Activated naive CD4-positive, alpha-beta T cell (primary cell): ENCODE data around the gene FHIP1B.

Experiments used
- DNase-seq, 4 experiments: peaks; one replicate each; lab custom pipeline; 2025; lab: John Stamatoyannopoulos, UW

Gene FHIP1B

GRCh38 chr11:6240139-6240538 lies 5.7 kb upstream of the FHIP1B start:
- DNase-seq, result no peak

GRCh38 chr11:6238902-6239301 lies 4.5 kb upstream of the FHIP1B start, which contains the start of gene CNGA4:
Gene CNGA4, plus strand, starts transcription at chr11:6239089. Its CDS starts 118 bp downstream, at chr11:6239207.
- no peak for DNase-seq

GRCh38 chr11:6237761-6238302 lies 3.4 kb upstream of the FHIP1B start:
- no peak for DNase-seq

GRCh38 chr11:6237266-6237665 lies 2.8 kb upstream of the FHIP1B start:
- DNase-seq, result no peak

GRCh38 chr11:6233984-6234386 lies 451 bp downstream of the FHIP1B start:
- no peak for DNase-seq

GRCh38 chr11:6232899-6233298 lies 1.5 kb downstream of the FHIP1B start:
- DNase-seq, result no peak

- DNase-seq, result no peak
Measured at GRCh38 chr11:6229911-6230310, 4.5 kb downstream of the FHIP1B start.

- no peak for DNase-seq
Measured at GRCh38 chr11:6228520-6228919, 5.9 kb downstream of the FHIP1B start.

- DNase-seq, result no peak
Measured at GRCh38 chr11:6225896-6226295, 8.5 kb downstream of the FHIP1B start.

GRCh38 chr11:6225024-6225423 lies 9.4 kb downstream of the FHIP1B start:
- DNase-seq, result no peak

GRCh38 chr11:6224421-6224820 lies 10.0 kb downstream of the FHIP1B start:
- DNase-seq, result no peak

GRCh38 chr11:6223854-6224253 lies 10.6 kb downstream of the FHIP1B start:
- DNase-seq, result no peak

GRCh38 chr11:6219359-6219758 lies 15.1 kb downstream of the FHIP1B start:
- no peak for DNase-seq

- no peak for DNase-seq
Measured at GRCh38 chr11:6217722-6218121, 16.7 kb downstream of the FHIP1B start.

- DNase-seq, result no peak
Measured at GRCh38 chr11:6216501-6216900, 17.9 kb downstream of the FHIP1B start.

- DNase-seq, result no peak
Measured at GRCh38 chr11:6214530-6214929, 19.9 kb downstream of the FHIP1B start.

GRCh38 chr11:6210274-6210955 lies 24.0 kb downstream of the FHIP1B start:
- DNase-seq, result no peak

- no peak for DNase-seq
Measured at GRCh38 chr11:6209801-6210200, 24.6 kb downstream of the FHIP1B start.

GRCh38 chr11:6206456-6207180 lies 27.8 kb downstream of the FHIP1B start:
- DNase-seq, result no peak

- DNase-seq, result no peak
Measured at GRCh38 chr11:6205366-6205765, 29.1 kb downstream of the FHIP1B start, which contains the start of gene C11orf42. Gene C11orf42, plus strand, starts transcription at chr11:6205557. Its CDS starts 59 bp downstream, at chr11:6205616.

- no peak for DNase-seq
Measured at GRCh38 chr11:6204706-6205105, 29.7 kb downstream of the FHIP1B start.

GRCh38 chr11:6203327-6203726 lies 31.1 kb downstream of the FHIP1B start:
- no peak for DNase-seq

GRCh38 chr11:6202041-6202440 lies 32.4 kb downstream of the FHIP1B start:
- DNase-seq, result no peak
